HG02678 (cell line): ENCODE data around the gene ALG12.
A peak's percentile ranks its signal among the peaks of the same experiment; 100 is the strongest.
"Not testable (repeated sequence)": the region's sequence is repeated elsewhere in the genome, so short reads cannot be mapped to it uniquely, and the experiment has no call there.

Experiments
- ATAC-seq: cut with Tn5 transposase; IDR thresholded peaks from one replicate; pipeline ENCODE4 v1.9.1; 2021; ENCODE audit warnings: mild to moderate bottlenecking, moderate library complexity; ENCODE audit not compliant: unreplicated experiment

ALG12 gene

GRCh38 chr22:49947296-49947622 is 29.0 kb upstream of the ALG12 start:
- ATAC-seq, result no peak

GRCh38 chr22:49946612-49947295 is 28.5 kb upstream of the ALG12 start:
- ATAC-seq, result no peak

- not testable (repeated sequence) for ATAC-seq
These were observed 27.0 kb upstream of the ALG12 start for GRCh38 chr22:49945042-49945794.

GRCh38 chr22:49944399-49944891 is 26.2 kb upstream of the ALG12 start:
- ATAC-seq, result no peak

GRCh38 chr22:49943771-49944398 is 25.6 kb upstream of the ALG12 start:
- ATAC-seq, result no peak

- no peak for ATAC-seq
These were observed 25.1 kb upstream of the ALG12 start for GRCh38 chr22:49943405-49943765.

GRCh38 chr22:49942565-49943404 is 24.5 kb upstream of the ALG12 start:
- no peak for ATAC-seq

- no peak for ATAC-seq
These were observed 23.5 kb upstream of the ALG12 start for GRCh38 chr22:49941507-49942316.

- no peak for ATAC-seq
These were observed 20.4 kb upstream of the ALG12 start for GRCh38 chr22:49938565-49939136.

GRCh38 chr22:49937758-49938564 is 19.7 kb upstream of the ALG12 start:
- no peak for ATAC-seq

- no peak for ATAC-seq
These were observed 18.9 kb upstream of the ALG12 start for GRCh38 chr22:49936973-49937757.

- ATAC-seq, result peak; percentile 60
These were observed 18.1 kb upstream of the ALG12 start for GRCh38 chr22:49936018-49936972.

- ATAC-seq, result no peak
These were observed 17.3 kb upstream of the ALG12 start for GRCh38 chr22:49935561-49935960.

- ATAC-seq, result no peak
These were observed 16.8 kb upstream of the ALG12 start for GRCh38 chr22:49934891-49935557.

GRCh38 chr22:49934160-49934890 is 16.1 kb upstream of the ALG12 start:
- no peak for ATAC-seq
